GM13976 (cell line): ENCODE data around the gene ACSS1.
"Not testable (repeated sequence)": the region's sequence is repeated elsewhere in the genome, so short reads cannot be mapped to it uniquely, and the experiment has no call there.

Source experiments
- DNase-seq: peaks from one replicate; pipeline ENCODE4 v3.0.0; 2012; ENCODE audit warnings: low spot score
- CTCF ChIP-seq: IDR thresholded peaks from 2 replicates; pipeline ENCODE4 v1.5.1; 2012; ENCODE audit warnings: borderline replicate concordance, mild to moderate bottlenecking; ENCODE audit not compliant: insufficient read depth; ENCODE audit errors: extremely low read depth, missing control alignments, control extremely low read depth
- in situ Hi-C: fragments of 300-500 bp; cut with MboI; formaldehyde crosslinking; loops from one replicate; pipeline ENCODE4 v1.12.0; 2022; ENCODE audit warnings: low sequenced_read_pairs, mixed read lengths, inconsistent platforms; ENCODE audit not compliant: unreplicated experiment

Gene ACSS1

GRCh38 chr20:25008388-25009217, 49.3 kb downstream of the ACSS1 start:
- DNase-seq, result no peak
- in situ Hi-C loops, result no loop called here
- no peak for TF ChIP-seq CTCF

GRCh38 chr20:25007491-25008305, 50.2 kb downstream of the ACSS1 start:
- no peak for TF ChIP-seq CTCF
- DNase-seq, result no peak
- in situ Hi-C loops, result no loop called here

GRCh38 chr20:25006431-25007167, 51.3 kb downstream of the ACSS1 start:
- in situ Hi-C loops, result no loop called here

GRCh38 chr20:25005661-25006060, 52.3 kb downstream of the ACSS1 start:
- in situ Hi-C loops, result no loop called here
- no peak for TF ChIP-seq CTCF
- DNase-seq, result no peak

More at GRCh38 chr20:25006431-25007167, 51.3 kb downstream of the ACSS1 start:
- no peak for TF ChIP-seq CTCF
- DNase-seq, result no peak

GRCh38 chr20:25005220-25005619, 52.7 kb downstream of the ACSS1 start:
- DNase-seq, result no peak
- TF ChIP-seq CTCF, result no peak
- in situ Hi-C loops, result no loop called here

GRCh38 chr20:25003002-25003401, 54.9 kb downstream of the ACSS1 start:
- in situ Hi-C loops, result no loop called here
- no peak for DNase-seq

GRCh38 chr20:25001323-25001722, 56.6 kb downstream of the ACSS1 start:
- DNase-seq, in situ Hi-C loops: not testable (repeated sequence)

More at GRCh38 chr20:25003002-25003401, 54.9 kb downstream of the ACSS1 start:
- TF ChIP-seq CTCF, result no peak
